ENCODE measurements around the gene DCC. TPM values are rescaled to one million over a fixed set of nuclear protein-coding genes. Genes with fewer than 3 reads are reported as not detected.
"Not testable (repeated sequence)": the region's sequence is repeated elsewhere in the genome, so short reads cannot be mapped to it uniquely, and the experiment has no call there.

DCC gene
- total and polyA plus RNA-seq, 2 experiments from 2014 or later, result 0.53 to 0.73 TPM

GRCh38 chr18:52366851-52367250 lies 26.9 kb downstream of the DCC start:
- H3K27ac Mint-ChIP-seq; H3K79me2 ChIP-seq (replicated peaks; ENCODE audit: insufficient read depth); H3F3A ChIP-seq (replicated peaks; ENCODE audit: low read depth); H2AFZ ChIP-seq; H3K4me3 ChIP-seq; H3K4me1 Mint-ChIP-seq; H3K4me3 Mint-ChIP-seq; H3K4me2 ChIP-seq; ATAC-seq; H4K20me1 ChIP-seq (replicated peaks; ENCODE audit: insufficient read depth); DNase-seq (ENCODE audit: low spot score); H3K4me1 ChIP-seq (ENCODE audit: insufficient read depth); H3K27ac ChIP-seq (ENCODE audit: low read depth); H3K27me3 Mint-ChIP-seq (ENCODE audit: insufficient read depth, low read depth, poor library complexity); H3K36me3 ChIP-seq (ENCODE audit: insufficient read depth); H3K27me3 ChIP-seq (ENCODE audit: insufficient read depth); H3K9me2 ChIP-seq (ENCODE audit: insufficient read depth); H3K9me3 Mint-ChIP-seq; H3K36me3 Mint-ChIP-seq (ENCODE audit: low read depth): not testable (repeated sequence)

- Histone ChIP-seq H3K4me1 (ENCODE audit: insufficient read depth) (peaks cover 6% of the 10 kb centered on the region; the same call in 1 of the 2 replicates), H3K27me3 (ENCODE audit: insufficient read depth) (no peaks in the 10 kb centered on the region), H3F3A (replicated peaks; ENCODE audit: low read depth) (no peaks in the 10 kb centered on the region), H3K4me3 (no peak overlapping the region), H3K4me2 (no peak overlapping the region), H3K79me2 (replicated peaks; ENCODE audit: insufficient read depth) (no peaks in the 10 kb centered on the region), H3K27ac (ENCODE audit: low read depth) (no peak overlapping the region), H3K9me2 (ENCODE audit: insufficient read depth) (no peaks in the 10 kb centered on the region), H4K20me1 (replicated peaks; ENCODE audit: insufficient read depth) (no peaks in the 10 kb centered on the region), H2AFZ (no peak overlapping the region), H3K36me3 (ENCODE audit: insufficient read depth) (no peaks in the 10 kb centered on the region)
- H3K4me1 Mint-ChIP-seq, result peaks cover 4% of the 10 kb centered on the region
- H3K27ac Mint-ChIP-seq, result no peak overlapping the region
- no peaks in the 10 kb centered on the region for H3K27me3 Mint-ChIP-seq (ENCODE audit: insufficient read depth, low read depth, poor library complexity)
- ATAC-seq (no peak), DNase-seq (ENCODE audit: low spot score) (no peak)
- no peak overlapping the region for H3K4me3 Mint-ChIP-seq
- H3K36me3 Mint-ChIP-seq (ENCODE audit: low read depth), result peaks cover 6% of the 10 kb centered on the region; the same call in 1 of the 3 replicates
- peaks cover 3% of the 10 kb centered on the region; the same call in 1 of the 3 replicates for H3K9me3 Mint-ChIP-seq
- no peak for TF ChIP-seq ZNF331 (CRISPR knock-in tag; IDR thresholded peaks at IDR 0.05; ENCODE audit: low read depth)
- TF ChIP-seq EZH2 (IDR thresholded peaks at IDR 0.05; ENCODE audit: low read depth, unreplicated experiment), result no peak
- no peak for TF ChIP-seq REST (IDR thresholded peaks at IDR 0.05; ENCODE audit: unreplicated experiment)
- no peak for TF ChIP-seq ZNF462 (CRISPR knock-in tag; IDR thresholded peaks at IDR 0.05)
- TF ChIP-seq STAT1 (IDR thresholded peaks at IDR 0.05; ENCODE audit: unreplicated experiment), result no peak
- no peak for TF ChIP-seq CREB1 (CRISPR knock-in tag; IDR thresholded peaks at IDR 0.05; ENCODE audit: low read depth)
- TF ChIP-seq NANOG (IDR thresholded peaks at IDR 0.05; ENCODE audit: borderline replicate concordance), result no peak
- no peak for TF ChIP-seq POLR2AphosphoS5 (IDR thresholded peaks at IDR 0.05; ENCODE audit: low read depth)
Observed at GRCh38 chr18:52367953-52368742, 28.2 kb downstream of the DCC start.

All from GM23338 (cell line).